Retinal pigment epithelial cell (primary cell): Measurements from ENCODE around the gene ELL2.

Experiments used
- DNase-seq: peaks from one replicate; pipeline ENCODE4 v3.0.0-alpha.2; 2010; ENCODE audit warnings: low read depth
- H3K4me3 ChIP-seq: 2 replicates; pipeline ENCODE4 v1.5.1; 2011; ENCODE audit warnings: mild to moderate bottlenecking, low read length, control low read depth, moderate library complexity
- TF ChIP-seq, protein P1 (sequence below): conservative IDR thresholded peaks from 2 replicates; pipeline ENCODE4 v1.5.1; 2011; ENCODE audit warnings: low read depth, low read length, control low read depth, inconsistent platforms

ELL2 gene

GRCh38 chr5:95889076-95889475 lies 72.6 kb downstream of the ELL2 start:
- no peak for DNase-seq
- no peak overlapping the region for H3K4me3 ChIP-seq
- TF ChIP-seq, protein P1, sequence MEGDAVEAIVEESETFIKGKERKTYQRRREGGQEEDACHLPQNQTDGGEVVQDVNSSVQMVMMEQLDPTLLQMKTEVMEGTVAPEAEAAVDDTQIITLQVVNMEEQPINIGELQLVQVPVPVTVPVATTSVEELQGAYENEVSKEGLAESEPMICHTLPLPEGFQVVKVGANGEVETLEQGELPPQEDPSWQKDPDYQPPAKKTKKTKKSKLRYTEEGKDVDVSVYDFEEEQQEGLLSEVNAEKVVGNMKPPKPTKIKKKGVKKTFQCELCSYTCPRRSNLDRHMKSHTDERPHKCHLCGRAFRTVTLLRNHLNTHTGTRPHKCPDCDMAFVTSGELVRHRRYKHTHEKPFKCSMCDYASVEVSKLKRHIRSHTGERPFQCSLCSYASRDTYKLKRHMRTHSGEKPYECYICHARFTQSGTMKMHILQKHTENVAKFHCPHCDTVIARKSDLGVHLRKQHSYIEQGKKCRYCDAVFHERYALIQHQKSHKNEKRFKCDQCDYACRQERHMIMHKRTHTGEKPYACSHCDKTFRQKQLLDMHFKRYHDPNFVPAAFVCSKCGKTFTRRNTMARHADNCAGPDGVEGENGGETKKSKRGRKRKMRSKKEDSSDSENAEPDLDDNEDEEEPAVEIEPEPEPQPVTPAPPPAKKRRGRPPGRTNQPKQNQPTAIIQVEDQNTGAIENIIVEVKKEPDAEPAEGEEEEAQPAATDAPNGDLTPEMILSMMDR: no peak

DNA sequence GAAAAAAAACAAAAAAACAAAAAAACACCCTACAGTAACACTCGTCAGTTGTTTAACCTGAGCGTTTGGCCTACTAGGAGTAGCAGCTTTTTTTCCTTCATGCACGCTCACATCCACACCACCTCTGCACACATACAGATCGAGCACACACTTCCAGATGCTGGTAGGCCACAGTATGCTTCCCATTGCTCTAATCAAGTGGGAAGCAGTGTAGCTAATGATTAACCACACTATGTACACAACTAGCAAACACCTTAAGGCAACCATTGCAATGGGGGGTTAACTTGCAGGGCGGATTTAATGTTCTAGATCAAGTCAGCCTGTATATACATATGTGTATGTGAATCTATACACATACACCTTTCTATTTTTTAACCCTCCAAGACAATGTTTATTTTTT lies 73.7 kb downstream of the ELL2 start:
- no peak overlapping the region for H3K4me3 ChIP-seq
- TF ChIP-seq, protein P1: no peak
- DNase-seq: no peak

GRCh38 chr5:95886340-95887044 lies 75.2 kb downstream of the ELL2 start:
- H3K4me3 ChIP-seq: no peak overlapping the region
- no peak for DNase-seq
- TF ChIP-seq, protein P1: no peak

GRCh38 chr5:95884511-95884910 lies 77.1 kb downstream of the ELL2 start:
- DNase-seq: no peak
- TF ChIP-seq, protein P1: no peak
- H3K4me3 ChIP-seq: no peak overlapping the region

- no peak for DNase-seq
- TF ChIP-seq, protein P1: no peak
- H3K4me3 ChIP-seq: no peak overlapping the region
Observed at GRCh38 chr5:95884017-95884325, 77.7 kb downstream of the ELL2 start.

DNA sequence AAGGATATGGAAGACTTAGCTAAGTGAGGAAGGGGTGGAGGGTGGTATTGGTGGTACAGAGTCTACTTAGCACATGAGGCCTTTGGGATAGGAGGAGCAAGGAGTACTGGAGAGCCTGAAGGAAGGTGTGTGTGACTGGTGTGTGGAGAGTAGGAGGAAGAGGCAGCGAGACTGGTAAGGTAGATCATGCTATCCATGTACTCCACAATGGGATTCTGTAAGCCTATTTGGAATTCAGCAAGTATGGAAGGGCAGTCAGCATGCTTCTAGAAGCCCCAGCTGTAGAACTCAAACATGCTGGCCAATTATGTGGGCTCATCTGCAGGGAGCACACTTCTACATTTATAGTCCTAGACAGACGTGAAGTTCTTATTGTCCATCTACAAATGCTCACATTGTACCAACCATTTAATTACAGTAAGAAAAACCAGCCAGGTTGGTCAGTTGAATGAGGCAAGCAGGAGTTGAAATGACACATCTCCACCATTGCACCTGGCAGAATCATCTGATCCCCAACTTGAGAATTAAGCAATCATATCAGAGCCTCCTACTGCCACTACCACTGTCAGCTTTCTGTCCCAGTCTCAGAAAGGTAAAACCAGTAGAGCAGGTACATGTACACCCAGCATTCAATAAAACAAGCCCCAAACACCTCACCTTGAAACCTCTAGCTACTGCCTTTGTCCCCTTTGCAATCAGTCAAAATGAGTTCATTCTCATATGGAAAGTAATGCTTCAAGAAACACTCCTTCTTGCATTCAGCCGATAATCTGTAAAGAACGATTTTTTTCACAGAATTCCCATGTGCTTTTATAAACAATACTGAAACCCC lies 78.2 kb downstream of the ELL2 start:
- no peak for DNase-seq
- TF ChIP-seq, protein P1: no peak
- H3K4me3 ChIP-seq: no peak overlapping the region

GRCh38 chr5:95881833-95882232 lies 79.8 kb downstream of the ELL2 start:
- TF ChIP-seq, protein P1: no peak
- no peak overlapping the region for H3K4me3 ChIP-seq
- DNase-seq: no peak
